Ascending aorta (tissue), 2 donors: ENCODE results near the gene EDA. TPM values are rescaled to one million over a fixed set of nuclear protein-coding genes. Genes with fewer than 3 reads are reported as not detected.

Experiments used
- DNase-seq, 2 donors: peaks; one replicate each; pipeline ENCODE4 v3.0.0-alpha.2; 2019; ENCODE audit warnings: low spot score in 2 of 2
- H3K27ac ChIP-seq, 2 donors: fragments of 200-600 bp; sonication (generic); one replicate each; pipeline ENCODE4 v1.5.1; 2016 to 2017; ENCODE audit warnings: mild to moderate bottlenecking in 1 of 2
- H3K27me3 ChIP-seq: fragments of 200-600 bp; sonication (generic); one replicate; pipeline ENCODE4 v1.5.1; 2017
- H3K36me3 ChIP-seq, 2 donors: fragments of 200-600 bp; sonication (generic); one replicate each; pipeline ENCODE4 v1.5.1; 2016
- H3K4me1 ChIP-seq, 2 donors: fragments of 200-600 bp; sonication (generic); one replicate each; pipeline ENCODE4 v1.5.1; 2016 to 2017; ENCODE audit warnings: mild to moderate bottlenecking in 1 of 2
- H3K4me3 ChIP-seq, 2 donors: fragments of 200-600 bp; sonication (generic); one replicate each; pipeline ENCODE4 v1.5.1; 2016 to 2017; ENCODE audit warnings: mild to moderate bottlenecking in 1 of 2
- H3K9me3 ChIP-seq, 2 donors: fragments of 200-600 bp; sonication (generic); one replicate each; pipeline ENCODE4 v1.5.1; 2016
- CTCF ChIP-seq, 3 experiments: fragments of 200-600 bp in 2 of 3; fragments of 450-650 bp in 1 of 3; sonication (generic) in 2 of 3; IDR thresholded peaks; one replicate each; pipeline ENCODE4 v1.5.1; 2016 to 2019; ENCODE audit warnings: antibody characterized with exemption in 3 of 3, mild to moderate bottlenecking in 1 of 3, moderate library complexity in 1 of 3
- intact Hi-C: fragments of 100-400 bp; cut with DNase I; formaldehyde crosslinking; loops from one replicate; pipeline ENCODE4 v1.15.1; 2023
- total RNA-seq: library from RNA; depleted of rRNA; stranded (reverse); fragments of >200 nt; gene quantifications from one replicate; pipeline ENCODE4 v1.1.0, GENCODE V29; 2016

EDA gene
- total RNA-seq, 1 donor from 2014 or later = 1.7 TPM

GRCh38 chrX:69932323-69932722 is 316.4 kb downstream of the EDA start:
- H3K4me1 ChIP-seq = no peaks in the 10 kb centered on the region
- TF ChIP-seq CTCF (IDR thresholded peaks at IDR 0.05) = no peak
- no peak overlapping the region for H3K4me3 ChIP-seq
- no peak overlapping the region for H3K27ac ChIP-seq
- intact Hi-C loops = no loop called here
- peaks cover 0 to 5% of the 10 kb centered on the region in 2 donors for H3K9me3 ChIP-seq
- DNase-seq = no peak
- H3K36me3 ChIP-seq = no peaks in the 10 kb centered on the region
- no peaks in the 10 kb centered on the region for H3K27me3 ChIP-seq

- H3K4me1 ChIP-seq = no peaks in the 10 kb centered on the region
- H3K36me3 ChIP-seq = no peaks in the 10 kb centered on the region
- H3K4me3 ChIP-seq = no peak overlapping the region
- H3K9me3 ChIP-seq = peaks cover 0 to 8% of the 10 kb centered on the region in 2 donors
- DNase-seq = no peak
- intact Hi-C loops = no loop called here
- H3K27ac ChIP-seq = no peak overlapping the region
- no peaks in the 10 kb centered on the region for H3K27me3 ChIP-seq
- no peak for TF ChIP-seq CTCF (IDR thresholded peaks at IDR 0.05)
Observed at GRCh38 chrX:69948276-69948797, 332.4 kb downstream of the EDA start.

- no peak for TF ChIP-seq CTCF (IDR thresholded peaks at IDR 0.05)
- Histone ChIP-seq H3K9me3 (no peaks in the 10 kb centered on the region), H3K27me3 (no peaks in the 10 kb centered on the region), H3K4me3 (no peak overlapping the region), H3K36me3 (no peaks in the 10 kb centered on the region), H3K27ac (no peak overlapping the region), H3K4me1 (no peaks in the 10 kb centered on the region)
- intact Hi-C loops = no loop called here
- DNase-seq = no peak
Observed at GRCh38 chrX:69951753-69952152, 335.8 kb downstream of the EDA start.

- no peak for DNase-seq
- no peak overlapping the region for H3K4me3 ChIP-seq
- intact Hi-C loops = no loop called here
- H3K27ac ChIP-seq = no peak overlapping the region
- H3K27me3 ChIP-seq = no peaks in the 10 kb centered on the region
- no peaks in the 10 kb centered on the region for H3K4me1 ChIP-seq
- no peak for TF ChIP-seq CTCF (IDR thresholded peaks at IDR 0.05)
- no peaks in the 10 kb centered on the region for H3K9me3 ChIP-seq
- H3K36me3 ChIP-seq = no peaks in the 10 kb centered on the region
Observed at GRCh38 chrX:69959712-69960111, 343.8 kb downstream of the EDA start.

- intact Hi-C loops = no loop called here
- Histone ChIP-seq H3K4me1 (no peaks in the 10 kb centered on the region), H3K36me3 (no peaks in the 10 kb centered on the region), H3K27me3 (no peaks in the 10 kb centered on the region), H3K27ac (no peak overlapping the region), H3K4me3 (no peak overlapping the region), H3K9me3 (no peaks in the 10 kb centered on the region)
- DNase-seq = no peak
- no peak for TF ChIP-seq CTCF (IDR thresholded peaks at IDR 0.05)
Observed at GRCh38 chrX:69961365-69962072, 345.6 kb downstream of the EDA start.
